ENCODE measurements around the gene MYO1C. TPM values are rescaled to one million over a fixed set of nuclear protein-coding genes. Genes with fewer than 3 reads are reported as not detected.

Gene MYO1C
- total RNA-seq, 4 donors from 2014 or later: 24.8 to 76.6 (median 58.6) TPM

DNA sequence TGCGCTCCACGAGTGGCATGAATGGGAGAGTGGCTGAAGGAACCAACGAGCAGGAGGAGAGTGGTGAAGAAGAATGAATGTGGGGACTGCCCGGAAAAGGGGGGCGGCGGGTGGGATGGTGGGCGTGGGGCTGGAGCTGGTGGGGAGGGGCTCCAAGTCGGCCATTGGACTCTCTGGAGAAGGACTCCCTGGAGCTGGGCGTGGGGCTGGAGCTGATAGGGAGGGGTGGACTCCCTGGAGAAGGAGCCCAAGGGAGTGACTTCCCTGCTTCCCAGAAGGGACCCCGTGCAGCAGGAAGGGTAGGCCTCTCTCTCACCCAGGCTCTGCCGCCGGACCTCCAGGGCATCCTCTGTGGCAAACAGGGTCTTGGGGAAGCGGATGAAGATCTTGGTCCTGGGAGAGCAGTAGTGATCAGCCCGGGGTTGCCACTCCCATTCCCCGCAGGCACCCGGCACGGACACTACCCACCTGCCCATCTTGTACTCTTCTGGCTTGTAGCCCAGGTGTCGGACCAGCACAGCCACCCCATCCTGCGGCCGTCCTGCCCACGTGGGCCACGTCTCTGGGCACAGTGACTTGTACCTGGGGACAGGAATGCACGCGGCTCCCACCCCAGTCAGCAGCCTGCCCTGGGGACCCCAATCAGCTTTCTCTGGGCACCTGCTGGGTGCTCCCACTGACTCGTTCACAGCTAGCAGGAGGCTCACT is 21.6 kb downstream of the MYO1C start:
- peaks cover 0 to 50% of the 10 kb centered on the region in 2 donors for H3K36me3 ChIP-seq

GRCh38 chr17:1470071-1470754 is 22.3 kb downstream of the MYO1C start:
- Histone ChIP-seq H3K9me3 (no peaks in the 10 kb centered on the region), H3K36me3 (peaks cover 0 to 43% of the 10 kb centered on the region in 2 donors), H3K4me3 (no peak overlapping the region), H3K27ac (no peak overlapping the region), H3K27me3 (no peaks in the 10 kb centered on the region), H3K4me1 (peaks cover 7 to 8% of the 10 kb centered on the region in 2 donors)
- no peak for DNase-seq
- intact Hi-C loops (cut with DNase I; ENCODE audit: low total_unique reads): loop anchor here (2.0 kb wide), 1 partner anchor 15 kb away; no protein-coding TSS in a partner anchor
- ATAC-seq: no peak
- in situ Hi-C loops (cut with MboI; ENCODE audit: low sequenced_read_pairs in 4 of 4): no loop called here
- no peak for TF ChIP-seq POLR2A (IDR thresholded peaks at IDR 0.05)
- TF ChIP-seq, protein P1, sequence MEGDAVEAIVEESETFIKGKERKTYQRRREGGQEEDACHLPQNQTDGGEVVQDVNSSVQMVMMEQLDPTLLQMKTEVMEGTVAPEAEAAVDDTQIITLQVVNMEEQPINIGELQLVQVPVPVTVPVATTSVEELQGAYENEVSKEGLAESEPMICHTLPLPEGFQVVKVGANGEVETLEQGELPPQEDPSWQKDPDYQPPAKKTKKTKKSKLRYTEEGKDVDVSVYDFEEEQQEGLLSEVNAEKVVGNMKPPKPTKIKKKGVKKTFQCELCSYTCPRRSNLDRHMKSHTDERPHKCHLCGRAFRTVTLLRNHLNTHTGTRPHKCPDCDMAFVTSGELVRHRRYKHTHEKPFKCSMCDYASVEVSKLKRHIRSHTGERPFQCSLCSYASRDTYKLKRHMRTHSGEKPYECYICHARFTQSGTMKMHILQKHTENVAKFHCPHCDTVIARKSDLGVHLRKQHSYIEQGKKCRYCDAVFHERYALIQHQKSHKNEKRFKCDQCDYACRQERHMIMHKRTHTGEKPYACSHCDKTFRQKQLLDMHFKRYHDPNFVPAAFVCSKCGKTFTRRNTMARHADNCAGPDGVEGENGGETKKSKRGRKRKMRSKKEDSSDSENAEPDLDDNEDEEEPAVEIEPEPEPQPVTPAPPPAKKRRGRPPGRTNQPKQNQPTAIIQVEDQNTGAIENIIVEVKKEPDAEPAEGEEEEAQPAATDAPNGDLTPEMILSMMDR (IDR thresholded peaks at IDR 0.05 in 4 of 5, conservative IDR thresholded peaks at IDR 0.05 in 1 of 5): no peak

More for the DNA sequence above, 21.6 kb downstream of the MYO1C start:
- DNase-seq (no peak), ATAC-seq (no peak)
- in situ Hi-C loops (cut with MboI; ENCODE audit: low sequenced_read_pairs in 4 of 4) (no loop called here), intact Hi-C loops (cut with DNase I; ENCODE audit: low total_unique reads) (loop anchor here (2.0 kb wide), 1 partner anchor 14 kb away; no protein-coding TSS in a partner anchor)
- TF ChIP-seq POLR2A (IDR thresholded peaks at IDR 0.05): no peak
- TF ChIP-seq, protein P1 (IDR thresholded peaks at IDR 0.05 in 4 of 5, conservative IDR thresholded peaks at IDR 0.05 in 1 of 5): no peak
- no peak overlapping the region for H3K4me3 ChIP-seq
- H3K27ac ChIP-seq: no peak overlapping the region
- peaks cover 7 to 8% of the 10 kb centered on the region in 2 donors for H3K4me1 ChIP-seq
- H3K27me3 ChIP-seq: no peaks in the 10 kb centered on the region
- H3K9me3 ChIP-seq: no peaks in the 10 kb centered on the region

GRCh38 chr17:1469231-1469852 is 23.1 kb downstream of the MYO1C start:
- Histone ChIP-seq H3K27ac (peak overlapping the region in 3 of 4 donors; percentile 75 to 82 (median 81)), H3K4me1 (peaks cover 7 to 8% of the 10 kb centered on the region in 2 donors), H3K9me3 (no peaks in the 10 kb centered on the region), H3K27me3 (no peaks in the 10 kb centered on the region), H3K36me3 (peaks cover 0 to 41% of the 10 kb centered on the region in 2 donors), H3K4me3 (no peak overlapping the region)
- intact Hi-C loops (cut with DNase I; ENCODE audit: low total_unique reads): no loop called here
- in situ Hi-C loops (cut with MboI; ENCODE audit: low sequenced_read_pairs in 4 of 4): no loop called here
- DNase-seq: no peak
- no peak for ATAC-seq
- TF ChIP-seq, protein P1 (IDR thresholded peaks at IDR 0.05 in 4 of 5, conservative IDR thresholded peaks at IDR 0.05 in 1 of 5): no peak
- TF ChIP-seq POLR2A (IDR thresholded peaks at IDR 0.05): no peak

DNA sequence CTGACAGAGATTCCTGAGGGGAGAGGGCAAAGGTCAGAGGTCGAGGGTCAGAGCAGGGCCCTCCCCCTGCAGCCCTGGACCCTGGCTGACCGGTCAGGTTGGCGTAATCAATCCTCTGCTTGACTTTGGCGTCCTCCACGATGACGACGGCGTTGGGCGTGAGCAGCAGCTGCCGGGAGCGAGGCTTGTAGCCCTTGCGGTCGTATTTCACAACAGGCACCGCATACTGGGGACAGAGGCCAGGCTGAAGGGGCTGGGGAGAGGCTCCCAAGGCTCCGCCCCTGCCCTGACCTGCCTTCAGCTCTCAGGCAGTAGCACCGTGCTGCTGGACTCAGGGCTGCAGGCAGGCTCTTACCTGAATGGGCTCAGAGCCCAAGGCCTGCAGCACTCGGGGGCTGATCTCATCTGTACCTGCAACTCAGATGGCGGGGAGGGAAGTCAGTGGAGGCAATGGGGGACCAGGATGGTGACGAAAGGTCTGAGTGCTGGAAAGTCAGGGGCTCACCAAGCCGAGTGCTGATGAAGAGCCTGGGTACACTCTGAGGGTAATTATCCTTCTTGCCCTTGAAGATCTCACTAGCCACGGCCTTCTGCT is 24.5 kb downstream of the MYO1C start:
- no peak for TF ChIP-seq POLR2A (IDR thresholded peaks at IDR 0.05)
- TF ChIP-seq, protein P1 (IDR thresholded peaks at IDR 0.05 in 4 of 5, conservative IDR thresholded peaks at IDR 0.05 in 1 of 5): no peak
- in situ Hi-C loops (cut with MboI; ENCODE audit: low sequenced_read_pairs in 4 of 4) (no loop called here), intact Hi-C loops (cut with DNase I; ENCODE audit: low total_unique reads) (no loop called here)
- H3K27me3 ChIP-seq: no peaks in the 10 kb centered on the region
- H3K9me3 ChIP-seq: no peaks in the 10 kb centered on the region
- peak; percentile 93 to 96 for DNase-seq
- peak; percentile 97 to 98 for ATAC-seq
- H3K4me1 ChIP-seq: peaks cover 7 to 8% of the 10 kb centered on the region in 2 donors
- H3K4me3 ChIP-seq: no peak overlapping the region
- peaks cover 0 to 41% of the 10 kb centered on the region in 2 donors for H3K36me3 ChIP-seq
- peak overlapping the region; percentile 75 to 82 (median 80) for H3K27ac ChIP-seq

Data from gastrocnemius medialis (tissue), 4 donors.